Measurements from ENCODE around the gene UGDH. TPM values are rescaled to one million over a fixed set of nuclear protein-coding genes. Genes with fewer than 3 reads are reported as not detected.

The UGDH gene
- total and polyA plus RNA-seq, 4 donors, result 33.1 to 241 (median 84.0) TPM

DNA sequence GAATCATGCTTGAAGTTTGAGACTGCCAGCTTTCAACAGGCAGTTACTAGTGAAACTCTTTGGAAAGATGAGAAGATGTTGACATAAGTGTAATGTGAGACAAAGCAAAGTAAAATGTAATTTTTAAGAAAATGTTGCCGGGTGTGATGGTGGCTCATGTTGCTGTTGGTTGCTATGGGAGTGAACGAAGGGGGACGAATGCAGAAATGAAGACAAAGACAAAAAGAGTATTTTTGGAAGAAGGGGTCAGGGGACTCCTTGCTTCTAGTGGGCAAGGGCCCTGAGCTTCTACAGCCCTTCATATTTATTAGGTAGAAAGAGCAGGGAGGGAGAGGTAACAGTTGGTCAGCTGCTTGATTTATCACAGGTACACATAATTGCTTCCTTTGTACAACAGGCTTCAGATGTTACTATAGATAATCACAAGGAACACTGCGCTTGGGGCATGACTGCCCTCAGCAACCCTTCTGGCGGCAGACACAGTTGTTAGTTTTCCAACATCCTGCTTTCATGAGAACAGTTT, 11.9 kb upstream of the UGDH start:
- no peak for TF ChIP-seq HNF4G (IDR thresholded peaks at IDR 0.05)
- no peak for TF ChIP-seq TAF1 (conservative IDR thresholded peaks at IDR 0.05)
- no peak for TF ChIP-seq YY1 (IDR thresholded peaks at IDR 0.05)
- TF ChIP-seq RXRA (IDR thresholded peaks at IDR 0.05), result no peak
- no peak for TF ChIP-seq JUND (IDR thresholded peaks at IDR 0.05)
- TF ChIP-seq, protein P1, sequence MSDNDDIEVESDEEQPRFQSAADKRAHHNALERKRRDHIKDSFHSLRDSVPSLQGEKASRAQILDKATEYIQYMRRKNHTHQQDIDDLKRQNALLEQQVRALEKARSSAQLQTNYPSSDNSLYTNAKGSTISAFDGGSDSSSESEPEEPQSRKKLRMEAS (IDR thresholded peaks at IDR 0.05), result no peak
- TF ChIP-seq GABPA (IDR thresholded peaks at IDR 0.05 in 1 of 2, conservative IDR thresholded peaks at IDR 0.05 in 1 of 2), result no peak
- TF ChIP-seq EGR1 (IDR thresholded peaks at IDR 0.05; ENCODE audit: low read depth in 2 of 2), result no peak
- TF ChIP-seq NR2F2 (IDR thresholded peaks at IDR 0.05), result no peak
- TF ChIP-seq, protein P2, sequence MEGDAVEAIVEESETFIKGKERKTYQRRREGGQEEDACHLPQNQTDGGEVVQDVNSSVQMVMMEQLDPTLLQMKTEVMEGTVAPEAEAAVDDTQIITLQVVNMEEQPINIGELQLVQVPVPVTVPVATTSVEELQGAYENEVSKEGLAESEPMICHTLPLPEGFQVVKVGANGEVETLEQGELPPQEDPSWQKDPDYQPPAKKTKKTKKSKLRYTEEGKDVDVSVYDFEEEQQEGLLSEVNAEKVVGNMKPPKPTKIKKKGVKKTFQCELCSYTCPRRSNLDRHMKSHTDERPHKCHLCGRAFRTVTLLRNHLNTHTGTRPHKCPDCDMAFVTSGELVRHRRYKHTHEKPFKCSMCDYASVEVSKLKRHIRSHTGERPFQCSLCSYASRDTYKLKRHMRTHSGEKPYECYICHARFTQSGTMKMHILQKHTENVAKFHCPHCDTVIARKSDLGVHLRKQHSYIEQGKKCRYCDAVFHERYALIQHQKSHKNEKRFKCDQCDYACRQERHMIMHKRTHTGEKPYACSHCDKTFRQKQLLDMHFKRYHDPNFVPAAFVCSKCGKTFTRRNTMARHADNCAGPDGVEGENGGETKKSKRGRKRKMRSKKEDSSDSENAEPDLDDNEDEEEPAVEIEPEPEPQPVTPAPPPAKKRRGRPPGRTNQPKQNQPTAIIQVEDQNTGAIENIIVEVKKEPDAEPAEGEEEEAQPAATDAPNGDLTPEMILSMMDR (IDR thresholded peaks at IDR 0.05; ENCODE audit: low read depth, low read length, missing input control), result no peak
- no peak for TF ChIP-seq HNF4A (conservative IDR thresholded peaks at IDR 0.05)
- TF ChIP-seq, protein P3, sequence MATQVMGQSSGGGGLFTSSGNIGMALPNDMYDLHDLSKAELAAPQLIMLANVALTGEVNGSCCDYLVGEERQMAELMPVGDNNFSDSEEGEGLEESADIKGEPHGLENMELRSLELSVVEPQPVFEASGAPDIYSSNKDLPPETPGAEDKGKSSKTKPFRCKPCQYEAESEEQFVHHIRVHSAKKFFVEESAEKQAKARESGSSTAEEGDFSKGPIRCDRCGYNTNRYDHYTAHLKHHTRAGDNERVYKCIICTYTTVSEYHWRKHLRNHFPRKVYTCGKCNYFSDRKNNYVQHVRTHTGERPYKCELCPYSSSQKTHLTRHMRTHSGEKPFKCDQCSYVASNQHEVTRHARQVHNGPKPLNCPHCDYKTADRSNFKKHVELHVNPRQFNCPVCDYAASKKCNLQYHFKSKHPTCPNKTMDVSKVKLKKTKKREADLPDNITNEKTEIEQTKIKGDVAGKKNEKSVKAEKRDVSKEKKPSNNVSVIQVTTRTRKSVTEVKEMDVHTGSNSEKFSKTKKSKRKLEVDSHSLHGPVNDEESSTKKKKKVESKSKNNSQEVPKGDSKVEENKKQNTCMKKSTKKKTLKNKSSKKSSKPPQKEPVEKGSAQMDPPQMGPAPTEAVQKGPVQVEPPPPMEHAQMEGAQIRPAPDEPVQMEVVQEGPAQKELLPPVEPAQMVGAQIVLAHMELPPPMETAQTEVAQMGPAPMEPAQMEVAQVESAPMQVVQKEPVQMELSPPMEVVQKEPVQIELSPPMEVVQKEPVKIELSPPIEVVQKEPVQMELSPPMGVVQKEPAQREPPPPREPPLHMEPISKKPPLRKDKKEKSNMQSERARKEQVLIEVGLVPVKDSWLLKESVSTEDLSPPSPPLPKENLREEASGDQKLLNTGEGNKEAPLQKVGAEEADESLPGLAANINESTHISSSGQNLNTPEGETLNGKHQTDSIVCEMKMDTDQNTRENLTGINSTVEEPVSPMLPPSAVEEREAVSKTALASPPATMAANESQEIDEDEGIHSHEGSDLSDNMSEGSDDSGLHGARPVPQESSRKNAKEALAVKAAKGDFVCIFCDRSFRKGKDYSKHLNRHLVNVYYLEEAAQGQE (IDR thresholded peaks at IDR 0.05), result no peak
- TF ChIP-seq, protein P4, sequence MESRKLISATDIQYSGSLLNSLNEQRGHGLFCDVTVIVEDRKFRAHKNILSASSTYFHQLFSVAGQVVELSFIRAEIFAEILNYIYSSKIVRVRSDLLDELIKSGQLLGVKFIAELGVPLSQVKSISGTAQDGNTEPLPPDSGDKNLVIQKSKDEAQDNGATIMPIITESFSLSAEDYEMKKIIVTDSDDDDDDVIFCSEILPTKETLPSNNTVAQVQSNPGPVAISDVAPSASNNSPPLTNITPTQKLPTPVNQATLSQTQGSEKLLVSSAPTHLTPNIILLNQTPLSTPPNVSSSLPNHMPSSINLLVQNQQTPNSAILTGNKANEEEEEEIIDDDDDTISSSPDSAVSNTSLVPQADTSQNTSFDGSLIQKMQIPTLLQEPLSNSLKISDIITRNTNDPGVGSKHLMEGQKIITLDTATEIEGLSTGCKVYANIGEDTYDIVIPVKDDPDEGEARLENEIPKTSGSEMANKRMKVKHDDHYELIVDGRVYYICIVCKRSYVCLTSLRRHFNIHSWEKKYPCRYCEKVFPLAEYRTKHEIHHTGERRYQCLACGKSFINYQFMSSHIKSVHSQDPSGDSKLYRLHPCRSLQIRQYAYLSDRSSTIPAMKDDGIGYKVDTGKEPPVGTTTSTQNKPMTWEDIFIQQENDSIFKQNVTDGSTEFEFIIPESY (IDR thresholded peaks at IDR 0.05), result no peak
- no peak for TF ChIP-seq SP1 (IDR thresholded peaks at IDR 0.05)
- no peak for TF ChIP-seq RAD21 (IDR thresholded peaks at IDR 0.05)
- no peak for TF ChIP-seq FOXA2 (IDR thresholded peaks at IDR 0.05)
- TF ChIP-seq FOXA1 (IDR thresholded peaks at IDR 0.05), result no peak
- H3K4me1 ChIP-seq (ENCODE audit: control insufficient read depth in 4 of 4, insufficient read depth in 4 of 4, low read length in 3 of 4), result peaks cover 0 to 26% (median 19%) of the 10 kb centered on the region in 4 donors
- H3K9me3 ChIP-seq (ENCODE audit: control insufficient read depth in 4 of 4, low read length in 3 of 4), result no peaks in the 10 kb centered on the region
- peaks cover 0 to 3% (median 1%) of the 10 kb centered on the region in 4 donors for H3K36me3 ChIP-seq (ENCODE audit: control insufficient read depth in 4 of 4, insufficient read depth in 3 of 4, low read depth in 1 of 4, low read length in 3 of 4)
- no peak overlapping the region for H3K27ac ChIP-seq (ENCODE audit: low read depth in 1 of 2, low read length in 2 of 2)
- H3K4me3 ChIP-seq (ENCODE audit: low read depth in 1 of 3, low read length in 3 of 3), result no peak overlapping the region
- no peak for DNase-seq (ENCODE audit: low spot score)
- H3K27me3 ChIP-seq (ENCODE audit: control insufficient read depth in 4 of 4, insufficient read depth in 4 of 4, low read length in 3 of 4), result no peaks in the 10 kb centered on the region
- H3K9ac ChIP-seq (ENCODE audit: low read depth in 1 of 2, low read length in 2 of 2), result no peak overlapping the region
- WGBS, result 94% methylated on average over 5 of the region's 5 CpGs

Measured in liver (tissue), 9 donors.